HG03571 (cell line): ENCODE results near the gene IQGAP1.

Experiments used
- ATAC-seq: cut with Tn5 transposase; IDR thresholded peaks from one replicate; pipeline ENCODE4 v1.9.1; 2021; ENCODE audit not compliant: unreplicated experiment

The IQGAP1 gene

DNA sequence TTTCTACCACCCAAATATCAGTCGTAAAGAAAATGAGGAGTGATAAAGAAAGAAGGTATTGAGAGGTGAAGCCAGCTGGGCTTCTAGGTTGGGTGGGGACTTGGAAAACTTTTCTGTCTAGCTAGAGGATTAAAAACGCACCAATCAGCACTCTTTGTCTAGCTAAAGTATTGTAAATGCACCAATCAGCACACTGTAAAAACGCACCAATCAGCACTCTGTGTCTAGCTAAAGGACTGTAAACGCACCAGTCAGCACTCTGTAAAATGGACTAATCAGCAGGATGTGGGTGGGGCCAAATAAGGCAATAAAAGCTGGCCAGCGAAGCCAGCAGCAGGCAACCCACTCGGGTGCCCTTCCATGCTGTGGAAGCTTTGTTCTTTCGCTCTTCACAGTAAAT, 13.0 kb upstream of the IQGAP1 start:
- no peak for ATAC-seq

DNA sequence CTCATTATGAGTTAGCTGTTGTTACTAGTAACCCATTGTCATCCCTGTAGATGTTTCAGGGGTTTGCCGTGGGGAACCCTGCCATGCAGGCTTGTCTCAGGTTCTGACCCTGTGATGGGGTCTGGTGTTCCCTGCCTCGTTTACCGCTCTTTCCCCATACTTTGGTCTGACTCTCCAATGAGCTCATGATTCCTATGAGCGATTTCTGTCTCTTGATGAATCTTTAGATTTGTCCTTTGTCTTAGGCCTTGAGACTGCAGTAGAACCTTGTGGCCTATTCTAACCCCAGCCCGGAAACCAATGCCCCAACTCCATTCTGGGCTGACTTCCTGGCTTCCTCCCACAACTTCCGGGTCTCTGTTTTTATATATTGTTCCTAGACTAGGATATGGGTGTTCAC, 11.3 kb upstream of the IQGAP1 start:
- ATAC-seq, result no peak

DNA sequence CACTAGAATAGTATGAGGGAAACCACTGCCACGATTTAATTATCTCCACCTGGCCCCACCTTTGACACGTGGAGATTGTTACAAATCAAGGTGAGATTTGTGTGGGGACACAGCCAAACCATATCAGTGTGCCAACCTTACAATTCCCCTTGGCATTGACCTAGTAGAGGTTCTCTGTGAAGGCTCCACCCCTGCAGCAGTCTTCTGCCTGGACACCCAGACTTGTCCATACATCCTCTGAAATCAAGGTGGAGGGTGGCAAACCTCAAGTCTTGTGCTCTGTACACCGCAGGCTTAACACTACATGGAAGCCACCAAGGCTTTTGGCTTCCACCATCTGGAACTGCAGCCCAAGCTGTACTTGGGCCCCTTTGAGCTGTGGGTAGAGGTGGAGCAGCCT, 8.8 kb upstream of the IQGAP1 start:
- no peak for ATAC-seq

DNA sequence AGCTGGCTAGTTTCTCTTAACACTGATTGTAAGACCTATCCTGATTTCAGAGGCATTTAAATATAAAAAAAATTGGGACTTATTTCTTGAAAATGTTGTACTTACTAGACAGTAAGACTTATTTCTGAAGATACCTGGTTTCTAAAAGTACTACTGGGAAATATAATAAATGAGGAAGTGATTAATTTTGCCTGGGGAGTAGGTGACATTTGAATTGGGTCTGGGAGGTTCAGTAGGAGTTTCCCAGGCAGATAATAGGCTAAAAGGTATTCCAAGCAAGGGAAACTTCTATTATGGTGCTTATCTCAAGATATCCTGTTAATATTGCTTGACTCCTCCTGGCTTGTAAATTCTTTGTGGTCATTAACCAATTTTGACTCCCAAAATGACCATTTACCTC, 6.5 kb upstream of the IQGAP1 start:
- no peak for ATAC-seq

DNA sequence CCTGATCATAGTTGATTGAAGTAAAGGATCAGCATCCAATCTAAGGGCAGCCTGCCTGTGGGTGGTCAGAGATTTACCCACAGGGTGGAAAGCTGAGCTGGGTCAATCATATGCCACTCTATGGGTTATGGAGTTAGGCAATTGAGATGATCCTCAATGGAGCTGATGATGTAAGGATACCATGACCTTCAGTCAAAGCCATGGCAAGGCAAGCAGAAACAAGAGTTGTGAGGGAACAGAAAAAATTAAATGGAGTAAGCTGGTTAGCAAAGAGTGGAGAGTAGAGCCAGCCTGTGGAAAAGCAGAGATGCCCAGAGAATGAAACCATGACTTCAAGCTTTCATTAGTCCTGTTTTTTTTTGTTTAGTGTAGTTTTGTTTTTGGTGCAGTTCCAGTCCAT, 5.7 kb upstream of the IQGAP1 start:
- ATAC-seq, result no peak

DNA sequence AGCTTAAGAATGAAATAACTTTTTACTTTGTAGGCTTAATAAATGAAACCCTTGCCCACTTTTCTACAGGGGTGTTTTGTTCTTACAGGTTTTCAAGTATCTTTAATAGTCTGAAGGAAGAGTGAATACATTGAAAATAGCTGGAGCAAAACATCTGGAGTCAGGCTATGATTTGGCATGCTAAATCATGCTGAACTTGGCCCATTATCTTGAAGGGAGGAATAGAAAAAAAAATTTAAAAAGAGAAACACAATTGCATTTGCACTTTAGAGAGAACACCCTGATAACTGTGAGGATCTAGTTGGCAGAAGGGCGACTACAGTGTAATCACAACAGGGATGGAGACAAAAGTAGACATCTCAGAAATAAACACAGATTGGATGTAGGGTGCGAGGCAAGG, 1.8 kb upstream of the IQGAP1 start:
- ATAC-seq, result no peak

DNA sequence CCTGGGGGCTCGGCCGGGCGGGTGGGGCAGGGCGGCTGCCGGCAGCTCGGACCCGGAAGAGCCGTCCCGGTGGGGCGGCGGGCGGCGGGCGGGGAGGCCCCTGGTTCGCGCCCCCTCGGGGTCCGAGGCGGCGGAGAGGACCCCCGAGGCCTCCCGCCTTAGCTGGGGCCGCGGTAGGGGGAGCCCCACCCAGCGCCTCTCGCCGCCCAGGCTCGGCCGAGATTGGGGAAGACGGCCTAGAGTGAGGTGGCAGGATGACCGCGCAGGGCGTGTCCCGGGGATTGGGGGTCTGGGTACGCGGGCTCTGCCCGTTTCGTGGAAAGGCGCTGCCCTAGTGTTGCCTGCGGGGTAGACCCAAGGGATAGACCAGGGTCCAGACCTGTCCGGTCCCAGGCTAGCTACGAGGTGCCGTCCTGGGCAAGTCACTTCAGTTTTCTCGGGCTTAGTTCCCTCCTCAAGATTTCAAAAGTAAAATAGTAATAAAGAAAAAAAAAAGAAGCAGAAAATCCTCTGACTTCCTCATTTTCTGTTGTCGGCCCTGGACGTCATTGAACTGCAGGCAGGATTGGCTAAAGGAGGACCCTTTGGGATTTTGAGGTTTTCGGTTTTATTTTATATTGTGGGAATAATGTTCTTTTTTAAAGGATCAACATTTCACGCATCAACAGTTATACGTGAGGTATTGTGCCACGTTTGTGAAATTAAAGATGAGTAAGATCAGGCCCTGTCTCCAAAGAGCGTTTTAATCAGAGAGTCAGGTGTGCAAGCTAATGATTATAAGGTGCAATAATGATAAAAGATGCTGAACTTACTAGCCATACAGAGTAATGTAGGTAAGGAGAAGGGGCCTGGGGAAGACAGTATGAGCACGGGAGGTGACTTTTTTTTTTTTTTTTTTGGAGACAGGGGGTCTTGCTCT, 679 bp downstream of the IQGAP1 start:
- ATAC-seq, result peak; percentile 29

DNA sequence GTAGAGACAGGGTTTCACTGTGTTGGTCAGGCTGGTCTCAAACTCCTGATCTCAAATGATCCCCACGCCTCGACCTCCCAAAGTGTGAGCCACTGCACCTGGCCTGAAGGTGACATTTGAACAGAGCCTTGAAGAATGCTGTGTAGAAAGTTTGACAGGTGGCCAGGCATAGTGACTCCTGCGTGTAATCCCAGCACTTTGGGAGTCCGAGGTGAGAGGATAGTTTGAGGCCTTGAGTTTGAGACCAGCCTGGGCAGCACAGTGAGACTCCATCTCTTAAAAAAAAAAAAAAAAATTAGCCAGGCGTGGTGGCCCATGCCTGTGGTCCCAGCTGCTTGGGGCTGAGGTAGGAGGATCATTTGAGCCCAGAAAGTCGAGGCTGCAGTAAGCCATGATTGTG, 1.5 kb downstream of the IQGAP1 start:
- ATAC-seq, result no peak

DNA sequence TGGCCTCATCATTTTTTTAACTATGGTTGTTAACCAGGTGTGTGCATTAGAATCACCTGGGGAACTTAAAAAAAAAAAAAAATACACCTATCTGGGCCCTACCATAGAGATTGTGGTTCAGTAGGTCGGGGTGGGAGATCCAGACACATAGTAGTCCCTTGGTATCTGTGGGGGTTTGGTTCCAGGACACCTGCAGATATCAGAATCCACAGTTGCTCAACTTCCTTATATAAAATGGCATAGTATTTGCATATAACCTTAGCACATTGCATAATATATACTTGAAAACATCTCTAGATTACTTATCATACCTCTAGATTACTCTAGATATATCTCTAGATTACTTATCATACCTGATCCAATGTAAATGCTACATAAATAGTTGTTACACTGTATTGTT, 5.0 kb downstream of the IQGAP1 start:
- no peak for ATAC-seq

DNA sequence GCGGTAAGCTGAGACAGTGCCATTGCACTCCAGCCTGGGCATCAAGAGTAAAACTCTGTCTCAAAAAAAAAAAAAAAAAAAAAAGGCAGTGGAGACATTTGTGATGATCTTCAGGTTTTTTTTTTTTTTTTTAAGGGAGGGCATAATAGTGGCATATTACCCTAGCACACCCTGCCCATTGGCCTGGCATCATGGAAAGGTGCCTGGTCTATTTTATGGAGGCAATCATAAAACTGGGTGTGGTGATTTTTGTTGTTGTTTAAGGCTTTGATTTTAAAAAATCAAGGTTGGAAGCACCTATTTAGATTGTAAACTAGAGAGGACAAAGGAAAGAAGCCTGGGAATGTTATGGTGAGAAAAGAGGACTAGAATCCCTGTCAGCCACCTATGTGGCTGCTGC, 6.0 kb downstream of the IQGAP1 start:
- no peak for ATAC-seq

DNA sequence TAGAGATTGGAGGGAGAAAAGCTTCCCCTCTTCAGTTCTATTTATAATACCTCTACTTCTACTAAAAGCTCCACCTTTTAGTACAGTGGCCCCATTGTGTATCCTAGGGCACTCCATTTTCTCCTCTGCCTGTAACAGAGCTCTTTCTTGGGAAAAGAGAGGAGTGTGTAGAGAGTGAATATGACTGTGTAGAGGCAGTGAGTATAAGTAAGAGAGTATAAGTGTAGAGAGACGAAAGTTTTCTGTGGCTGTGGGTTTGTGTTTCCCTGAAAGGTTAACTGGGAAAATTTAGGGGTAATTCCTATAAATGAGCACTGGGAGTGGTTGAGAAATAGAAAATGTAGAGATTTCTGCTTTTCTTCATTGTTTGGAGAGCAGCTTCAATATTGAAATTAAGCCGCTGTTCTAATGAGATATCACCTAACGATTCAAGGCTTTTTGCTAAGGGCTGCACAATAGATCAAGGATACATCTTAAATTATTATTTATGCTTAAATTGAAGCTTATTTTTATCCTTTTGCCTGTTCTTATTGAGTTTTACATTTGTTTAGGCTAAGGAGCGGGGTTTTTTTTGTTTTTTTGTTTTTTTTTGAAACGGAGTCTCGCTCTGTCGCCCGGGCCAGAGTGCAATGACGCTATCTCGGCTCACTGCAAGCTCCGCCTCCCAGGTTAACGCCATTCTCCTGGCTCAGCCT, 6.9 kb downstream of the IQGAP1 start:
- ATAC-seq, result no peak

DNA sequence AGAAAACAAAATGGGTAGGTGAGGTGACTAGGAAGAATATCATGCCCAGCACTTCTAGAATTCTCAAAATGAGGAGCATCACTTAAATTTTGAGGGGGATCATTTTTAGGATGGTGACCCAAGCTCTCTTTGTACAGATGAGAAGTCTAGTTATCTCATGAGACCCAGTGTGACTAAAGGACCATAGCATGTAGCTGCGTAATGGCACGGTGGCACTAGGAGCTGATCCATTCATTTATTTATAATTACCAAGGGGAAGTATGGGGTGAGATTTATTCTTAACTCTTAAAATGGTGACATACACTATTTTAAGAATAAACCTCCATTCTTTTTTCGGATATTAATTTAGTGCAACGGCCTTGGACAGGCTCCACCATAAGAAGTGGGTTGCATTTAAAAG, 8.3 kb downstream of the IQGAP1 start:
- no peak for ATAC-seq

DNA sequence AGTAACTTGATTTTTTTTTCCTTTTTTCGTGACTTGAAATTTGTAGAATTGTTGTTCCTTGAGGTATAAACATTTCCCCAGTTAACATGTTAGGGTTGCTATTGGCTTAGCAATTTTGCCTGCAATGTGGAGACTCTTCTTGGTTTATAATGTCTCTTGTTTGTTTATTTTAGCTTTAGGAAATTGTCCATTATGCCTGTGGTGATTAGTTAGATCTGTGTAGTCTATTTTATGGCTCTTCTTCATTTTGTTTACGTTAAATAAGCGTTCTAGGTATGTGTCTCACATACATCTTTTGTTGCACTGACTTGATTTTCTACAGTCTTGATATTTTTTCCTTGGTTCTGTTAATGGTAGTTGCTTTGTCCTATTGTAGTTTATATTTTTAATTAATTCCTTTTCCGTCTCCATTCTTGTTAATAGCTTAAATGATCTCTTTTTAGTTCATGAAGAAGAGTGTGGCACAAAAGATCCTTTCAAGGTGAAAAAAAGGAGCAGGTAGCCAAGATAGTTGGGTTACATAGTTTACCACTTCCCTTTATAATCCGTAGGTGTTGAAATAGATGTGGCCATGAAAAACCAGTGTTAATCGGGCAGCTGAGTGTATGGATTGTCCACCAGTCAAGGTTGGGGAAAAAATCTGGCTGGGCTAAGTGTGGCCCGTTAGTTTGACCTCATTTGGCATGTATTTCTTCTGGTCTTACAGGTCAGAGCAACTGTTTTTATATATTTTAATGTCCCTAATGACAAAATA, 12.1 kb downstream of the IQGAP1 start:
- no peak for ATAC-seq

DNA sequence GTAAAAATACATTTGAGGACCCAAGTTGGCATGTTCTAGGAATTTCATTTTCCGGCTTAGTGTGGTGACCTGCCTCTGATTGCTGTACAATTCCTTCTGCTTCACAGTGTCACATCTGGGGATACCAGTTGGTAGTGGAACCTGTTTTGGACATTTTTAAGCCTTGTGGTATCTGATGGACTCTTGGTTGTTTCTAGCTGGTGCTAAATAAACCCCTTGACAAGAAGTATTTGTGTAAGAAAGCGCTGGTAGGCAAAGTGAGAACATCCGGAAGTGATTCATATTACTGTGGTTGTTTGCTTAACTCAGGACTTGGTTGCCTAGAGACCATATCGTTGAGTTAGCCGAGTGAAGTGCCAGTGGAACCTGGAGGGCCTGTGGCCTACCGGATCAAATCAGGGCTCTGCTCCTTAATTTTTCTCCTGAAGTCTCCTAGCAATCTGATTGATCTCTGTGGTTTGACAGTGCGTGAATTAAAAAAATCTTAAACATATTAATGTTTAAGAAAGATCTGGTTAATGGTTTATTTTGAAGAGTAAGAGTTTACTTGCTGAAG, 12.8 kb downstream of the IQGAP1 start:
- ATAC-seq, result peak; percentile 89

DNA sequence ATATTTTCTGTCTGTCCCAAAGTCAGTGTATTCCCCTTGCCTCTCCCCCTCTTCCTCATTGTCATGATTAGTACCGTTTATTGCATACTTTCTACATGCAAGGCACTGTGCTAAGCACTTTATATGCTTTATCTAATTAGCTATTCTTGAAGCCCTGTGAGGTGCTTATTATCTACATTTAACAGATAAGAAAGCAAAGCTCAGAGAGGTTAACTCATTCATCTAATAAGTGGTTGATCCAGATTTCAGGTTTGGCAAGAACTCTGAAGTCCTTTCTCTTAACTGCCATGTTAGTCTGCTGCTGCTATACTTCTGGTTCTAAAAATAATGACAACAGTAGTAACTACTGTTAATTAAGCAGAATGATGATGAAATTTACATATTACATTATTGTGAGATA, 13.5 kb downstream of the IQGAP1 start:
- no peak for ATAC-seq

DNA sequence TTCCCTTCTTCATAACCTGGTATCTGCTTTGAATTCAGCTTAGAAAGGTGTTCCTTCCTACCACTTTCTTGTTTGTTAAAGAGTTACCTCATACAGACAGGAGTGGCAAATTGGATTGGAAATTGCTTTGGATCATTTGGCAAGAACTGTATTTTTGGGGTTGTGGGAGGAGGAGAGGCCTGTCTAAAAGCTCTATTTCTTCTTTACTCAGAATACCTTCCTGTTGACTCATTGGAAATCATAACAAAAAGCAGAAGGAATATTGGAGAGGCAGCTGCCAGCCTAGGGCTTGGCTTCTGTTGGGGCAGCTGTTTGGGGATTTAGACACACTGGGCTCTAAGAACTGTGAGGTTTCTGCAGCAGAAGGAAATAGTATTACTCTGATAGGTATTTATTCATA, 14.2 kb downstream of the IQGAP1 start:
- ATAC-seq, result no peak

DNA sequence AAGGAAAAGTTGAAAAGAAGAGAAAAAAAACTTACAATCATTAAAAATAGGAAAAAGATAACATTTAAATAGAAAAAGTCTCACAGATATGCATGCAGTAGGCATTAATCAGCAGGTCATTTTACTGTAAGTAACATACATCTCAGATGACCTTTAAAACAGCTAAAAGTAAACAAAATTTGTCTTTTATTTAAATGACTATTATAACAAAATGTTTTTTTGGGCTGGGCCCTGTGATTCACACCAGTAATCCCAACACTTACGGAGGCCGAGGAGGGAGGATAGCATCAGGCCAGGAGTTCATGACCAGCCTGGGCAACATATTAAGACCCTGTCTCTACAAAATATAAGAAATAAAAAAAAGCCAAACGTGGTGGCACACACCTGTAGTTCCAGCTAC, 14.7 kb downstream of the IQGAP1 start:
- no peak for ATAC-seq

DNA sequence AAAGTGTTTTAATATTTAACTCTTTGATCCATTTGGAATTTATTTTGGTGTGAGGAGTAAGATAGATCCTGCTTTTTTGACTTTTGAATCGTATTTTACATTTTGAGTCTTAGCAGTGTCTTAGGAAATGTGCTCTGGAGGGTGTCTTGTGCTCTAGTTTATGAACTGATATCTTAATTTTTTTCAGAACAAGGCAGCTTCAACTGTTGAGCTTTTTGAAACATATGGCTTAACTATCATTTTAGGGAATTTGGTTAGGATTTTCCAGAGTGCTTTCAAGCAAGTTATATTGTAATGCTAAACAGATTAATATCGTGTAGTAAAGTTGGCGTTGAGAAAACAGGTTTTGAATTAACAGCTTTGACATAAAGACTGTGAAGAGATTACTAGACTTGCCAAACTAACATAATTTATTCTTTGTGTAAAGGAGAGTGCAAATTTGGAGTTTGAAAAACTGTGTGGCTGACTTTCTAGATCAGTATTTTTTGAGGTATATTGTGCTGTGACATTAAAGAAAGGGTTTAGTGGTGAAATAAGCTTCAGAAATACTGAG, 17.1 kb downstream of the IQGAP1 start:
- no peak for ATAC-seq

DNA sequence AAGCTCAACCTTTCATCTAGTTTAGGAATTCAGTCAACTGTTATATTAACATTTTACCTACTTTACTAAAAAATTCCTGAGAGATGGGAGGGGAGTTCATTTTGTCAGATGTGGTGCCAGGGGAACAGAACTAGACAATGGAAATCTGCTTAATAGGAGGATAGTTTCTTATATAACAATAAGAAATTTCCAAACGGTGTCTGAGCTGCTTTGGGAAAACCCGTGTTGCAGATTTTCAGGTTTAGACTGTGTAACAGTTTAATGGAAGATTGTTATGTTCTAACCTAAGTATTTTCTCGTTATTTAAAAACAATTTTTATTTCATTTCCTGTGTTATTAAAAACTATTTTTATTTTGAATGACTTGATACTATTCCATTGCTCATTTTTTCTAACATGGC, 19.3 kb downstream of the IQGAP1 start:
- ATAC-seq, result no peak

DNA sequence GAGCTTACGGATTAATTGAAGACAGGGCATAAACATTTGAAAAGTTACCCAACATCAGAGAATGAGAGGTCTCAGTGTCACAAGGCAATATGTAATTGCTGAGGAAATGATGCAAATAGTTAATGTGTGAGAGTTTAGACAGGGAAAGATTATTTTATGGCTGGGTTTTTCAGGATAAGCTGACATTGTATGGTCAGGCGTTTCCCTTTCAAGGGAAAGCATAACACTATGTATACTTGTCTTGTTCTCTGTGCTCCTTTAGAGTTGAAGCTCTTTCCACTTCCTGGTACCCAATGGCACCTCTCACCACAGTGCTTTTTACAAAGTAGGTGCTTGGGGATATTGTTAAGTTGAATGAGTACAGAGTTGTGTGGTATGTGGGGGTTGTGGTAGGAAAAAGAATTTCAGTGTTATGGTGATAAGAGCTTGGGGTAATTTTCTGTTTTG, 19.9 kb downstream of the IQGAP1 start:
- ATAC-seq, result no peak

DNA sequence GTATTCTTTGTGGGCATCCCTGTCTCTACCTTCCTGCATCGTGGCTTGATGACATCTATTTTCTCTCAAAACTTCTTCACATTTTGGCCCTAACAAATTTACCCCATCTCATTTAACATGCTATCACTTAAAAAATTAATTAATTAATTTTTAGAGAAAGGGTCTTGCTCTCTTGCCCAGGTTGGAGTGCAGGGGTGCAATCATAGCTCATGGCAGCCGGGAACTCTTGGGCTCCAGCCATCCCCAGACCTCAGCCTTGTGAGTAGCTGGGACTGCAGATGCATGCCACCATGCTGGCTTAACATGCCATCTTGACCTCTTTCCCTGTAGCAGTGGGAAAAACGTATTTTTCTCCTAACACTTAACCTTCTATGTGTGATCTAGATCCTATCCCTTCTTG, 20.6 kb downstream of the IQGAP1 start:
- ATAC-seq, result no peak
